ENCODE results near the gene COX18. TPM values are rescaled to one million over a fixed set of nuclear protein-coding genes. Genes with fewer than 3 reads are reported as not detected.

Gene COX18
- total RNA-seq, 1 donor from 2014 or later = 20.4 TPM

DNA sequence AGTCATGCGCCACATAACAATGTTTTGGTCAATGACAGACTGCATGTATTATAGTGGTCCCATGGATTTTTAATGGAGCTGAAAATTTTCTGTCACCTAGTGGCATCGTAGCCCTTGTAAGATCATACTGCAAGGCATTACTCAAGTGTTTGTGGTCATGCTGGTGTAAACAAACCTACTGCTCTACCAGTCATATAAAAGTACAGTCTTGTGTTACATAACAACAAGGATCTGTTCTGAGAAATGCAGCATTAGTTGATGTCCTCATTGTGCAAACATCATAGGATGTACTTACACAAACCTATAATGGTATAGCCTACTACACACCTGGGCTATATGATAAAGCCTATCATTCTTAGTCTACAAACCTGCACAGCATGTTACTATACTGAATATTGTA lies 34.6 kb downstream of the COX18 start:
- H3K27me3 Mint-ChIP-seq (ENCODE audit: low read depth) = no peaks in the 10 kb centered on the region
- DNase-seq (ENCODE audit: low read depth, low spot score) = no peak
- peaks cover 15% of the 10 kb centered on the region for H3K36me3 Mint-ChIP-seq (ENCODE audit: low read depth)
- peaks cover 20% of the 10 kb centered on the region for H3K9me3 Mint-ChIP-seq
- H3K4me1 Mint-ChIP-seq = no peaks in the 10 kb centered on the region
- no peak overlapping the region for H3K27ac Mint-ChIP-seq (ENCODE audit: unreplicated experiment)
- TF ChIP-seq, protein P1, sequence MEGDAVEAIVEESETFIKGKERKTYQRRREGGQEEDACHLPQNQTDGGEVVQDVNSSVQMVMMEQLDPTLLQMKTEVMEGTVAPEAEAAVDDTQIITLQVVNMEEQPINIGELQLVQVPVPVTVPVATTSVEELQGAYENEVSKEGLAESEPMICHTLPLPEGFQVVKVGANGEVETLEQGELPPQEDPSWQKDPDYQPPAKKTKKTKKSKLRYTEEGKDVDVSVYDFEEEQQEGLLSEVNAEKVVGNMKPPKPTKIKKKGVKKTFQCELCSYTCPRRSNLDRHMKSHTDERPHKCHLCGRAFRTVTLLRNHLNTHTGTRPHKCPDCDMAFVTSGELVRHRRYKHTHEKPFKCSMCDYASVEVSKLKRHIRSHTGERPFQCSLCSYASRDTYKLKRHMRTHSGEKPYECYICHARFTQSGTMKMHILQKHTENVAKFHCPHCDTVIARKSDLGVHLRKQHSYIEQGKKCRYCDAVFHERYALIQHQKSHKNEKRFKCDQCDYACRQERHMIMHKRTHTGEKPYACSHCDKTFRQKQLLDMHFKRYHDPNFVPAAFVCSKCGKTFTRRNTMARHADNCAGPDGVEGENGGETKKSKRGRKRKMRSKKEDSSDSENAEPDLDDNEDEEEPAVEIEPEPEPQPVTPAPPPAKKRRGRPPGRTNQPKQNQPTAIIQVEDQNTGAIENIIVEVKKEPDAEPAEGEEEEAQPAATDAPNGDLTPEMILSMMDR (conservative IDR thresholded peaks at IDR 0.05) = no peak
- no peak overlapping the region for H3K4me3 Mint-ChIP-seq

DNA sequence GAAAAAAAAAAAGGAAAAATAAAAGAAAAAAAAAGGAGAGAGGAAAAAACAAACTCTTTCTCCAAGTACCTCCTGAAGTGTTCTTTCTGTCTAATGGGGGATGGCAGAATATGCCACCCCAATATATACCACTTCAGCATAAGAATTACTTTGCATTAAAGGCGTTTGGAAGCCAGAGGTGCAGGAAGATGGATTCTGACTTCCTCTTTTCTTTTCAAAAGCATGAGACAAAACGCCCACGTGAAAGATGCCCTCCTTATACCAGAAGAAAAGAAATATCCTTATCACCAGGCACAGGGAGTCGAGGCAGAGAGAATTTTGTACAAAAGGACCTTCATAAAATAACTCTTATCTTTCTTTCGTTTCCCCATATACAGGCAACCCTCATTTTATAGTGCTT lies 40.9 kb downstream of the COX18 start:
- Mint-ChIP-seq H3K27ac (ENCODE audit: unreplicated experiment) (no peak overlapping the region), H3K36me3 (ENCODE audit: low read depth) (peaks cover 4% of the 10 kb centered on the region), H3K9me3 (peaks cover 4% of the 10 kb centered on the region), H3K4me1 (no peaks in the 10 kb centered on the region), H3K4me3 (no peak overlapping the region), H3K27me3 (ENCODE audit: low read depth) (no peaks in the 10 kb centered on the region)
- TF ChIP-seq, protein P1 (conservative IDR thresholded peaks at IDR 0.05) = no peak
- no peak for DNase-seq (ENCODE audit: low read depth, low spot score)

DNA sequence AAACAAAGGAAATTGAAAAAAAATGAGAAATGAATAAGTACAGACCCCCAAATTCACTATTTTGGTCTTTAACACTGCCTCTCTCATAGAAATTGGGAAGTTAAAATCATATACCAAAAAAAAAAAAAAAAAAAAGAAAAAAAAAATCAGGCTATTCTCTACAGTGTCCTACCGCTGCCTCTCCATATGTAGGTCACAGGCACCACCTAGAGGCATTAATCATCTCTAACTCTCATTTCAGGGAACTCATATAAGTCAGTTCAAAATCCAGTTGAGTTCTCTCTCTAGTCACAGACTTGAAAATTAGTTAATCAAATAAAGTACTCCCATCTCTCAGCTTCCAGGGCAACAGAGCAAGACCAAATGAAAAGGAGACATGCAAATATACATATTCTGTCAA lies 47.9 kb downstream of the COX18 start:
- TF ChIP-seq, protein P1 (conservative IDR thresholded peaks at IDR 0.05) = peak; percentile 61
- Mint-ChIP-seq H3K4me3 (no peak overlapping the region), H3K27me3 (ENCODE audit: low read depth) (no peaks in the 10 kb centered on the region), H3K27ac (ENCODE audit: unreplicated experiment) (no peak overlapping the region), H3K4me1 (no peaks in the 10 kb centered on the region), H3K9me3 (no peaks in the 10 kb centered on the region), H3K36me3 (ENCODE audit: low read depth) (no peaks in the 10 kb centered on the region)
- no peak for DNase-seq (ENCODE audit: low read depth, low spot score)

DNA sequence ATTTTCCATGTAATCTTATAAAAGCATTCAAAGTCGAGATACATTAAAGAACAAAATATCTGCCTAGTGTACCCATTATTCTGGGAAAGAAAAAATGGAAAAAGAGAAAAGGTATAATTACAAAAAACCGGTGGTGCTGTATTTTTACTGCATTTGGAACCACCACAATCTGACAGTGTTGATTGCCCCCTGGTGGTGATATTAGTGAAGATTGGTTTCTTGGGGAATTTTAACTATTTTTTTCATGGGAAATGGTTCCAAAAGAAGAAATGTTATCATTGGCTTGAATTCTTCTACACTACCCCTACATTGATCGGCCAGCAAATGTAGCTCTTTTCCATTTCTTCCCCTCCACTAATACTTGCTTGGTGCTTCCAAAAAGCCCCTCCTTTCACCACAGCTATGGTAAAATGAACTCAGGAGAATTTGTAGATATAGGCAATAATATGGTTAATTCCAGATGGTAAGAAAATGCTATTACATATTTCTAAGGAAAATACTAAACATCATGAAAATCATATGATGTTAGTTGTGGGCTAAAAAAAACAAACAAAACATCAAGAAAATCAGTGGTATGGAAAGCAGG lies 50.0 kb downstream of the COX18 start:
- Mint-ChIP-seq H3K27ac (ENCODE audit: unreplicated experiment) (no peak overlapping the region), H3K36me3 (ENCODE audit: low read depth) (no peaks in the 10 kb centered on the region), H3K4me1 (no peaks in the 10 kb centered on the region), H3K9me3 (no peaks in the 10 kb centered on the region), H3K4me3 (no peak overlapping the region), H3K27me3 (ENCODE audit: low read depth) (no peaks in the 10 kb centered on the region)
- TF ChIP-seq, protein P1 (conservative IDR thresholded peaks at IDR 0.05) = peak; percentile 89
- DNase-seq (ENCODE audit: low read depth, low spot score) = peak; percentile 4

DNA sequence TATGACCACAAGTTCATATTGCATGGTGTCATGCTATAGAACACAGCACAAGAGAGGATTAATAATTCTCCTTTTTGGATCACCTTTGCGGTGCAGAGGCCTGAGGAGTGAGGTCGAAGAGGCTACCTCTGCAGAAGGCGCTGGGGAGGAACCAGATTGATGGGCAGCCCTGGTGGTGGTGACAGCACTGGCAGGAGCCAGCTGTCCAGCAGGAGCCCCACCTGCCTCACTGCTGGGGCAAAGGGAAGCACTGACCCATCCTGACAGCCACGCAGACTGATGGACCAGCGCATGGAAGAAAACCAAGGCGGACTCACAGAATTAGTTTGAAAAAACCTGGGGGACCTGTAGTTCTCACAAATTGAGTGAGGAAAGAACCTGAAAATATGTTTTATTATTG lies 50.9 kb downstream of the COX18 start:
- TF ChIP-seq, protein P1 (conservative IDR thresholded peaks at IDR 0.05) = no peak
- H3K4me3 Mint-ChIP-seq = no peak overlapping the region
- no peaks in the 10 kb centered on the region for H3K27me3 Mint-ChIP-seq (ENCODE audit: low read depth)
- no peak for DNase-seq (ENCODE audit: low read depth, low spot score)
- no peaks in the 10 kb centered on the region for H3K36me3 Mint-ChIP-seq (ENCODE audit: low read depth)
- no peak overlapping the region for H3K27ac Mint-ChIP-seq (ENCODE audit: unreplicated experiment)
- no peaks in the 10 kb centered on the region for H3K9me3 Mint-ChIP-seq
- H3K4me1 Mint-ChIP-seq = no peaks in the 10 kb centered on the region
